ENCODE results near the gene PNPLA5. TPM values are rescaled to one million over a fixed set of nuclear protein-coding genes. Genes with fewer than 3 reads are reported as not detected.

Gene PNPLA5
- total RNA-seq, 1 experiment from 2014 or later = 5.3 TPM

- DNase-seq (ENCODE audit: low spot score) (peak; percentile 7), ATAC-seq (no peak)
- Mint-ChIP-seq H3K9me3 (peaks cover 34% of the 10 kb centered on the region), H3K36me3 (peaks cover 15% of the 10 kb centered on the region), H3K4me1 (no peaks in the 10 kb centered on the region), H3K27me3 (ENCODE audit: low read depth) (peaks cover 6% of the 10 kb centered on the region), H3K27ac (no peak overlapping the region), H3K4me3 (no peak overlapping the region)
- CTCF ChIA-PET = interaction anchor here (1.2 kb wide), 1 partner anchor 8 kb away, joined by 13 read pairs; no protein-coding TSS in a partner anchor
- no peak for TF ChIP-seq FOXK1 (CRISPR knock-in tag; IDR thresholded peaks at IDR 0.05)
- TF ChIP-seq, protein P1, sequence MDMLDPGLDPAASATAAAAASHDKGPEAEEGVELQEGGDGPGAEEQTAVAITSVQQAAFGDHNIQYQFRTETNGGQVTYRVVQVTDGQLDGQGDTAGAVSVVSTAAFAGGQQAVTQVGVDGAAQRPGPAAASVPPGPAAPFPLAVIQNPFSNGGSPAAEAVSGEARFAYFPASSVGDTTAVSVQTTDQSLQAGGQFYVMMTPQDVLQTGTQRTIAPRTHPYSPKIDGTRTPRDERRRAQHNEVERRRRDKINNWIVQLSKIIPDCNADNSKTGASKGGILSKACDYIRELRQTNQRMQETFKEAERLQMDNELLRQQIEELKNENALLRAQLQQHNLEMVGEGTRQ (CRISPR knock-in tag; IDR thresholded peaks at IDR 0.05) = no peak
- no peak for TF ChIP-seq MYBL2 (CRISPR knock-in tag; IDR thresholded peaks at IDR 0.05)
- TF ChIP-seq PRRX2 (CRISPR knock-in tag; IDR thresholded peaks at IDR 0.05) = no peak
- no peak for TF ChIP-seq TEAD4 (CRISPR knock-in tag; IDR thresholded peaks at IDR 0.05)
- TF ChIP-seq NFE2L1 (CRISPR knock-in tag; IDR thresholded peaks at IDR 0.05) = no peak
- TF ChIP-seq HMGXB4 (CRISPR knock-in tag; IDR thresholded peaks at IDR 0.05) = no peak
- TF ChIP-seq ESRRA (CRISPR knock-in tag; IDR thresholded peaks at IDR 0.05; ENCODE audit: borderline replicate concordance) = no peak
- TF ChIP-seq, protein P2, sequence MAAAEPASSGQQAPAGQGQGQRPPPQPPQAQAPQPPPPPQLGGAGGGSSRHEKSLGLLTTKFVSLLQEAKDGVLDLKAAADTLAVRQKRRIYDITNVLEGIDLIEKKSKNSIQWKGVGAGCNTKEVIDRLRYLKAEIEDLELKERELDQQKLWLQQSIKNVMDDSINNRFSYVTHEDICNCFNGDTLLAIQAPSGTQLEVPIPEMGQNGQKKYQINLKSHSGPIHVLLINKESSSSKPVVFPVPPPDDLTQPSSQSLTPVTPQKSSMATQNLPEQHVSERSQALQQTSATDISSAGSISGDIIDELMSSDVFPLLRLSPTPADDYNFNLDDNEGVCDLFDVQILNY (CRISPR knock-in tag; IDR thresholded peaks at IDR 0.05) = no peak
- no peak for TF ChIP-seq KAT7 (CRISPR knock-in tag; IDR thresholded peaks at IDR 0.05; ENCODE audit: borderline replicate concordance)
- TF ChIP-seq ATF1 (CRISPR knock-in tag; IDR thresholded peaks at IDR 0.05) = no peak
- TF ChIP-seq ZNF416 (CRISPR knock-in tag; IDR thresholded peaks at IDR 0.05) = no peak
- TF ChIP-seq ZBTB21 (CRISPR knock-in tag; IDR thresholded peaks at IDR 0.05; ENCODE audit: borderline replicate concordance) = no peak
- TF ChIP-seq HMGA2 (CRISPR knock-in tag; IDR thresholded peaks at IDR 0.05) = no peak
- TF ChIP-seq ATF6 (CRISPR knock-in tag; IDR thresholded peaks at IDR 0.05) = no peak
- TF ChIP-seq ZNF138 (CRISPR knock-in tag; conservative IDR thresholded peaks at IDR 0.05) = no peak
- no peak for TF ChIP-seq RELA (CRISPR knock-in tag; IDR thresholded peaks at IDR 0.05; ENCODE audit: borderline replicate concordance)
- TF ChIP-seq CREB1 (CRISPR knock-in tag; IDR thresholded peaks at IDR 0.05) = no peak
- TF ChIP-seq ARID4B (CRISPR knock-in tag; IDR thresholded peaks at IDR 0.05; ENCODE audit: borderline replicate concordance) = no peak
- POLR2A ChIA-PET = no interaction called here
These were observed 14.8 kb downstream of the PNPLA5 start for GRCh38 chr22:43876866-43877509.
